Mesothelial cell of epicardium (in vitro differentiated cells): ENCODE results near the gene KLHL42. TPM values are rescaled to one million over a fixed set of nuclear protein-coding genes. Genes with fewer than 3 reads are reported as not detected.

ENCODE experiments used
- DNase-seq, 2 experiments: peaks; one replicate each; pipeline ENCODE4 v3.0.0; 2021; ENCODE audit warnings: low spot score in 2 of 2; ENCODE audit not compliant: unreplicated experiment in 2 of 2
- H3K27ac Mint-ChIP-seq: 2 replicates; pipeline ENCODE4 v1.8.0; 2021; ENCODE audit warnings: mixed read lengths
- H3K27me3 Mint-ChIP-seq: 2 replicates; pipeline ENCODE4 v1.8.0; 2021; ENCODE audit warnings: low read depth, mixed read lengths
- H3K36me3 Mint-ChIP-seq: 2 replicates; pipeline ENCODE4 v1.8.0; 2021; ENCODE audit warnings: mixed read lengths
- H3K4me1 Mint-ChIP-seq: 2 replicates; pipeline ENCODE4 v1.8.0; 2021; ENCODE audit warnings: mixed read lengths
- H3K4me3 Mint-ChIP-seq: 2 replicates; pipeline ENCODE4 v1.8.0; 2021; ENCODE audit warnings: mild to moderate bottlenecking, moderate library complexity, mixed read lengths
- H3K9me3 Mint-ChIP-seq: 2 replicates; pipeline ENCODE4 v1.8.0; 2021; ENCODE audit warnings: mixed read lengths
- total RNA-seq: library from RNA; stranded (reverse); gene quantifications from 3 replicates; pipeline ENCODE4 v1.2.1, GENCODE V29; 2021
- TF ChIP-seq, protein P1 (sequence below): fragments of 200-600 bp; sonication (generic); IDR thresholded peaks from one replicate; pipeline ENCODE4 v1.5.0; 2021; ENCODE audit warnings: antibody characterized with exemption; ENCODE audit not compliant: unreplicated experiment

The KLHL42 gene
- total RNA-seq, 1 donor from 2014 or later, result 38.7 TPM

DNA sequence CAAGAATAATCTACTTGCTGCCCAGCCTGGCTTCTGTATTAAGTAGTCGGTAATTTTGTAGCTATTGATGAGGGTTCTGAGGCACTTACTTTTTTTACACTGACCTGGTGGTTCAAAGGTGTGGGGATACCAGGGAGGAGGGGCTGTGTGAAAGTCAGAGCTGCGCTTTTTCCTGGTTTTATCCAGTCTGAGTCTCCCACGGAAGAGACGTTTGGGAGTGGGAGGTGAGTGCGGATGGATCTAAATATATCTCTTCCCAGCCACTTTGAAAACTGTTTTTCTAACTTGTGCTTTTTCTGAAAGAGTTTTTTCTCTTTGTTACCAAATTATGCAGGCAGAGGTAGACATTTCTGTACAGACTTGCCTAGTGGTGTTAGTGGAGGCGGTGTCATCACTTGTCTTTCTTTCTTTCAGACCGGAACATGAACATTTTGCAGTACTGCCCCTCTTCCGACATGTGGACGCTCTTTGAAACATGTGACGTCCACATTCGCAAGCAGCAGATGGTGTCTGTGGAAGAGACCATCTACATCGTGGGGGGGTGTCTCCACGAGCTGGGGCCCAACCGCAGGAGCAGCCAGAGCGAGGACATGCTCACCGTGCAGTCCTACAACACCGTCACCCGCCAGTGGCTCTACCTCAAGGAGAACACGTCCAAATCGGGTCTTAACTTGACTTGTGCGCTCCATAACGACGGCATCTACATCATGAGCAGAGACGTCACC is 17.4 kb downstream of the KLHL42 start:
- H3K4me3 Mint-ChIP-seq, result no peak overlapping the region
- no peak overlapping the region for H3K27ac Mint-ChIP-seq
- peaks cover 42% of the 10 kb centered on the region for H3K36me3 Mint-ChIP-seq
- H3K9me3 Mint-ChIP-seq, result no peaks in the 10 kb centered on the region
- DNase-seq, result no peak
- no peaks in the 10 kb centered on the region for H3K4me1 Mint-ChIP-seq
- H3K27me3 Mint-ChIP-seq, result no peaks in the 10 kb centered on the region
- TF ChIP-seq, protein P1, sequence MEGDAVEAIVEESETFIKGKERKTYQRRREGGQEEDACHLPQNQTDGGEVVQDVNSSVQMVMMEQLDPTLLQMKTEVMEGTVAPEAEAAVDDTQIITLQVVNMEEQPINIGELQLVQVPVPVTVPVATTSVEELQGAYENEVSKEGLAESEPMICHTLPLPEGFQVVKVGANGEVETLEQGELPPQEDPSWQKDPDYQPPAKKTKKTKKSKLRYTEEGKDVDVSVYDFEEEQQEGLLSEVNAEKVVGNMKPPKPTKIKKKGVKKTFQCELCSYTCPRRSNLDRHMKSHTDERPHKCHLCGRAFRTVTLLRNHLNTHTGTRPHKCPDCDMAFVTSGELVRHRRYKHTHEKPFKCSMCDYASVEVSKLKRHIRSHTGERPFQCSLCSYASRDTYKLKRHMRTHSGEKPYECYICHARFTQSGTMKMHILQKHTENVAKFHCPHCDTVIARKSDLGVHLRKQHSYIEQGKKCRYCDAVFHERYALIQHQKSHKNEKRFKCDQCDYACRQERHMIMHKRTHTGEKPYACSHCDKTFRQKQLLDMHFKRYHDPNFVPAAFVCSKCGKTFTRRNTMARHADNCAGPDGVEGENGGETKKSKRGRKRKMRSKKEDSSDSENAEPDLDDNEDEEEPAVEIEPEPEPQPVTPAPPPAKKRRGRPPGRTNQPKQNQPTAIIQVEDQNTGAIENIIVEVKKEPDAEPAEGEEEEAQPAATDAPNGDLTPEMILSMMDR, result no peak

DNA sequence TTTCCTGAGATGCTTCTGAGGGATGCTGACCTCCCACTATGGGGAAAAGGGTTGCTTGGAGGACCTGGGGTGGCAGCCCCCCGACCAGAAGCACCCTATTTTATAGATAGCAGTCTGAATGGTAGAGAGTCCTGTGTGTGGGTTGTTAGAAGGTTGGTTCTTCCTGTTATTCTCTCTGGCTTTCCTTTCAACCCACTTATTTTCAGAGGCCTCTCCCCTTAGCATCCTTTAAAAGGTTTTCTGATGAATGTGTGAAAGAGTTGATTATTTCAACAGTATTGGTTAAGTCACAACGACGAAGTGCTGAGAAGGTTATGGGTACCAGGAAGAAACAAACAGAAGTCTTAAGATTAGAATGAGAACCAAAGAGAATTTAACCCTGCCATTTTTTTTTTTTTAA is 20.8 kb downstream of the KLHL42 start:
- no peak overlapping the region for H3K27ac Mint-ChIP-seq

DNA sequence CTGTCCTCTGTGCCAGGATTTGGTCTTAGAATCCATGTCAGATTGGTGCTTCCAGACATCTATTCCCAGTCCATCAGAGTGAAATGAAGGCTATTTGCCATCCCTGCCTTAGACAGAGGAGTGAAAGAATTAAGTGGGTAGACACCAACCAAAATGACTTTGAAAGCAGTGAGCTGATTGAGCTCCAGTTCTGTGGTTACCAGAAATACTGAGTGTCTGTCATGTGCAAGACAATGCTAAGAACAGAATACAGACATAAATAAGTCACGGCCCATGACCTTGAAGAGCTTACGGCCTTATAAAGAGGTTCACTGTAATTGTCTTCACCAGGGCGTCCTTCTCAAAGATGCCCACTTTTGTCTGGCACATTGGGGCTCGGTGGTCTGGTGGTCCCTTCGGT is 21.6 kb downstream of the KLHL42 start:
- TF ChIP-seq, protein P1, result no peak
- no peaks in the 10 kb centered on the region for H3K9me3 Mint-ChIP-seq
- peaks cover 21% of the 10 kb centered on the region for H3K36me3 Mint-ChIP-seq
- H3K27me3 Mint-ChIP-seq, result no peaks in the 10 kb centered on the region
- no peaks in the 10 kb centered on the region for H3K4me1 Mint-ChIP-seq
- H3K4me3 Mint-ChIP-seq, result no peak overlapping the region
- H3K27ac Mint-ChIP-seq, result no peak overlapping the region
- no peak for DNase-seq

More for the DNA sequence above, 20.8 kb downstream of the KLHL42 start:
- Mint-ChIP-seq H3K27me3 (no peaks in the 10 kb centered on the region), H3K9me3 (no peaks in the 10 kb centered on the region), H3K36me3 (peaks cover 23% of the 10 kb centered on the region), H3K4me1 (no peaks in the 10 kb centered on the region), H3K4me3 (no peak overlapping the region)
- TF ChIP-seq, protein P1, result no peak
- DNase-seq, result no peak

DNA sequence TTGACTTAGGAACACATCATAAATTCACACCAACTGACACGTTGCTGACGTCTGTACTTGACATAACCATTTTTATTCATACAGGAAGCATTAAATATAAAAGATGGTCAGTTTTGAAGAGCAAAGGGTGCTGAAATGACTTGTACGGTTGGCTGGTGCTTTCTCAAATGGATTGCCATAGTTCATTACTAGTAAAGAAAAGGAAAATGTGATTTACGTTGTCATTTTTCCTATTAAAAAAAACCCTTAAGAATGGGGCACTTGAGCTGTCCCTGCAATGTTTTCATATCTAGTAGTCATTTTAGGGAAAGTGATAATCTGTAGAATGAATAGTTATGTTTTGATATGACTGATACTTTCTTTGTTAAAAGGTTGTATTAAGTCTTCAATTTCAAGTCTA is 22.5 kb downstream of the KLHL42 start:
- Mint-ChIP-seq H3K4me3 (no peak overlapping the region), H3K9me3 (no peaks in the 10 kb centered on the region), H3K36me3 (peaks cover 13% of the 10 kb centered on the region), H3K4me1 (no peaks in the 10 kb centered on the region), H3K27me3 (no peaks in the 10 kb centered on the region), H3K27ac (no peak overlapping the region)
- DNase-seq, result no peak
- TF ChIP-seq, protein P1, result no peak

DNA sequence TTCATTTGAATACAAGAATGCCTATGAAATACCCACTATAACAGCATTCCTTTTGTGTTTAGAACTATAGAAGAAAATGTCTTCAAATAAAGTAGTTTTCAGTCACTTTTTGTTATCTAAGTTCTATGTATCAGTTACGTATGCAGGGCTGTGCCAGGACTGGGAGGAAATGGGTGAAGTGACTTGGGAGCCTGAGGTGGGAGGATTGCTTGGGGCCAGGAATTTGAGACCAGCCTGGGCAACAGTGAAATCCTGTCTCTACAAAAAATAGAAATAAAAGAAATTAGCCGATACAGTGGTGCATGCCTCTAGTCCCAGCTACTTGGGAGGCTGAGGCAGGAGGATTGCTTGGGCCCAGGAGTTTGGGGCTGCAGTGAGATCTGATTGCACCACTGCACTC is 22.9 kb downstream of the KLHL42 start:
- H3K9me3 Mint-ChIP-seq, result no peaks in the 10 kb centered on the region
- H3K27ac Mint-ChIP-seq, result no peak overlapping the region
- peaks cover 10% of the 10 kb centered on the region for H3K36me3 Mint-ChIP-seq
- no peak overlapping the region for H3K4me3 Mint-ChIP-seq
- H3K4me1 Mint-ChIP-seq, result no peaks in the 10 kb centered on the region
- no peak for DNase-seq
- H3K27me3 Mint-ChIP-seq, result no peaks in the 10 kb centered on the region
- TF ChIP-seq, protein P1, result no peak
